HG02759 (cell line): ENCODE measurements around the gene DCLK1.

ENCODE experiments used
- ATAC-seq: cut with Tn5 transposase; IDR thresholded peaks from one replicate; pipeline ENCODE4 v1.9.1; 2021; ENCODE audit warnings: mild to moderate bottlenecking, moderate library complexity; ENCODE audit not compliant: unreplicated experiment

Gene DCLK1

GRCh38 chr13:35956074-35956473, 175.1 kb downstream of the DCLK1 start:
- no peak for ATAC-seq

GRCh38 chr13:35954207-35954560, 177.0 kb downstream of the DCLK1 start:
- ATAC-seq = no peak

DNA sequence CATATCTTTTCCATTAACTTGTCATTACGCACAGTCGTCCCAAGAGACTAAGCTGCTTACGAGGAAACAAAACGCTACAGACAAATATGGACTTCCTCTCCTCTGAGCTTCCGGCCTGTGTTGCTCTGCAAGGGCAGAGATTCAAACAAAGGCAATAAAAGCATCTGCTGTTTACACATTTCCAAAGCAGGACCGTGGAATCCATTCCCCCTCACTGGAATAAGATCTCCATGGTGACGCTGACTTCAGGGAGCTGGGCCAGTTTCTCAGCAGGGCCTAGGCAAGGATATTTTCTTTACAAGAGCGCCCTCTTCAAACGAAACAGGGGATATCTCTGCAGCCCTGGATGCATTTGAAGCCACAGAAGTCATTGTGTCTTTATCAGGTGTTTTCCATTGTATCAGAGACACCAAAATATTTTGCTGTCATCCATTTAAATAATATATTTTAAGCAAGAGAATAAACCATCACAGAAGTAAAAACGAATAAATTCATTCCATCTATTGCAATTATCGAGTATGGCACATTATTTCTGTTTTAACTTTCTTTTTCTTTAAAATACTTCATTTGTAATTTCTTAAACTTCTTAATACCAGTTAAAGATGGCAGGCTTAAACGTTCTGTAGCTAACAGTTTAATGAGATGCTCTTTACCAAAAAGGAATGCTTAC, 177.5 kb downstream of the DCLK1 start:
- peak; percentile 82 for ATAC-seq

GRCh38 chr13:35947315-35947714, 183.9 kb downstream of the DCLK1 start:
- ATAC-seq = no peak

DNA sequence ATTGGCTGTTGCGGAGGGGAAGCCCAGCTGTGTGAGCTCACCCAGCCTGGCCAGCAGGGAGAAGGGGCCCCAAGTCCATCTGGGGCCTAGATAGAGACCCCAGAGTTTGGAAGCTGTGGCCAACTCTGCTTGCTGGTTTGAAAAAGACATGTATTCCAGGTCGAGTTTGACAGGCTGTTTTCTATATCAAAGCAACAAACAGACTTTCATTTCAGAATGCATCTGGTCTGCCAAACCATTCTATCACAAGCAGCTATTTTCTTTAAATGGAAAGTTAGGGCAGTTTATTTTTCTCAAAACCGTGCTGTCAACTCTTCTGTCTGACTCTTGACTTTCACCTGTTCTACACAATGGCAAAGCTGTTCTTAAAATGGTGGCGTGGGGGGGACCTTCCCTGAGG, 185.8 kb downstream of the DCLK1 start:
- ATAC-seq = no peak

- ATAC-seq = no peak
Observed at GRCh38 chr13:35941374-35941773, 189.8 kb downstream of the DCLK1 start.

DNA sequence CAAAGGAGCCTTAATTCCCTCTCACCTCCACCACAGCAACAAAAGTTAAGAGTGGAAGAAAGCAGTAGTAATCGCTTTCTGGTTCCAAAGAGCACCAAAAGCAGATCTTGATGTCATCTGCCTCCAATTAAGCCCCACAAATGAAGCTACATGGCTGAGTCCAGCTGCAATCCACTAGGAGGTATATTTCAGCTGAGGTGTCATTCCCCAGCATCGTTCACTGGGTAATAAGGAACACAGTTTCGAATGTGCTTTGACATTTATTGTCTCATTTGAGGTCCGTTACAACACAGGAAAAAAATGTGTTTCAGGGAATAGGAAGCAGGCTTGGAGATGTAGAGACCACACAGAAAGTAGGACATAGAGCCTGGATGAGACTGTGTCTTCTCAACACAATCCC, 190.4 kb downstream of the DCLK1 start:
- no peak for ATAC-seq

DNA sequence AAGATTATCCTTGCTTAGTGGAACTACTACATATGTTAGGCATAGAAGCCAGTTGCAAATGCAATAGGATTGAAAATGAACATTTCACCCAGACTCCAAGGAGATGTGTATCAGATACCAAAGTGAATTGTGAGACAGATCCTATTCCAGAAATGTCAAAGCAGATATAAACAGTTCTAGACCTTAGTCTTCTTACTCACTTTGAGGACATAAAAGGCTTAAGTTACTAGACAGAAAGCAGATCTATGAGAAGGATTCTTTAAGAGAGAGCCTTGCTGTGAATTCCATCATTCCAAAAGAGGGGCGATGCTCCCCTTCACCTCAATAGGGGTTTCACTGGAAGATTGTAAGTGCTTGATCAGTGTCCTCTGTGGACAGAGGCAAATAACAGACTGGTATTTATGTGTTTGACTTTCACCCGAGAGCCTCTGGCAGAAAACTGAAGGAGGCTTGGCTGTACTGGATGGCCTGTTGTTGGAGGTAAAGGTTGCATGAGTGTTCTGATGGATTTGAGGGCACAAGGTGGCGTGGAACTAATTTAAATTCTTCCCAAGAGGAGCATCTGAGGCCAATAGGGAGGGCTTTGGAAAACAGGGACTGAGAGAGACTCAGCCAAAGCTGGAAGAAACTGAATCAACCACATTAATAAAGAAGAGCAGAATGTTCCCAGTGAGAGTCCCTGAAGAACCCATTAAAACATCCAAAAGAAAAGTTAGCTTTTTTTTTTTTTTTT, 194.8 kb downstream of the DCLK1 start:
- ATAC-seq = no peak

GRCh38 chr13:35930665-35931631, 200.2 kb downstream of the DCLK1 start:
- ATAC-seq = peak; percentile 86

DNA sequence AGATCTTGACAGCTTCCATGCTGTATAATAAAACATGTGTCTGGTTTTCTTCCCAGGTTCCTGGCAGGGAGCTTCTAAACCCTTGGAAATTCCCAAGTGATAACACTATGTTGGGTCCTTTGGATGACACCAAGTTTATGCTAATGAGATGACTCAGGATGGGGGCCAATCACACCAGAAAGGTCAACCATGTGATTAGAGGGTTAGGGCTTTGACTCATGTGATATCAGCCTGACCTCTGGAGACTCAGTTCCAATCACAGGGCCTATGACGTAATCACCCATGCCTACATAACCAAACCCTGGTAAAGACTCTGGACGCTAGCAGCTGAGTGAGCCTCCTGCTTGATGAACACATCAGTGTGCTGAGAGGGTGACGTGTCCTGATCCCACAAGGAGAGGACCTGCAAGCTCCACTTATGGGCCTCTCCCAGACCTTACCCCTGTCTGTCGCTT, 203.6 kb downstream of the DCLK1 start:
- ATAC-seq = no peak

GRCh38 chr13:35926859-35927530, 204.2 kb downstream of the DCLK1 start:
- ATAC-seq = no peak

DNA sequence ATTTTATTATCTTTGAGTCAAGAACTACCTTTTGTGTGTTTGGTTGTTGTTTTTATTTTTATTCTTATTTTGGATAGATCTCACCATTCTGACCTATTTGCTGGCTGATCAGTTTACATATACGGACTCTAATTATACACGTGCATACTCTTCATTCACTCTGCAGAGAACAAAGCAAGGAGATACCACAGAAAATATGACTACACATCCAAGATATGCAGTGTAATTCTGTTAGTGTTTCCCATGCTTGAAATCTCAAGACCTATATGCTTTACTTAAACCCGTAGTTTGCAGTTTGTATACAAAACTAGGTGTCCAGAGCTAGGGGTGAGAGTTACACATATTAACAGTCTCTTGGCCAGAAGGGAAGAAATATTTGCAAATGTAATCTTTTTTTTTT, 205.5 kb downstream of the DCLK1 start:
- no peak for ATAC-seq

DNA sequence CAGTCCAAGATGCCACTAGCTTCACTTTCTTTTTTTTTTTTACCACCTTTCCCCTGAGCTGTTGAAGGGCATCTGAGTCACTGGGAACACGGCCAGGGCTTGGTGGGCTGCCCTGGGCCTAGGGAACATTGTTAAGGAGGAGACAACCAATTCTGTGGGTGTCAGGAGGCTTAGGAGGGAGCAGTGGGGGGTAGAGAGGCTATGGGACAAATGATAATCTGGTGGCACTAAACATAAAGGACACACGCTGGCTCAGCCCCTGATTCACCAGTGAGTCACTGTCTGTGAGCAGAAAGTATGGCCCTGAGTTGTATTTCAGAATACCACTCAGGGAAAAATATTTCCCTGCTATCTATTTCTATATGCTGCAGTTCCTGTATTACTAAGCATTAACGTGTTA, 207.8 kb downstream of the DCLK1 start:
- ATAC-seq = no peak

GRCh38 chr13:35920816-35921215, 210.4 kb downstream of the DCLK1 start:
- ATAC-seq = no peak

DNA sequence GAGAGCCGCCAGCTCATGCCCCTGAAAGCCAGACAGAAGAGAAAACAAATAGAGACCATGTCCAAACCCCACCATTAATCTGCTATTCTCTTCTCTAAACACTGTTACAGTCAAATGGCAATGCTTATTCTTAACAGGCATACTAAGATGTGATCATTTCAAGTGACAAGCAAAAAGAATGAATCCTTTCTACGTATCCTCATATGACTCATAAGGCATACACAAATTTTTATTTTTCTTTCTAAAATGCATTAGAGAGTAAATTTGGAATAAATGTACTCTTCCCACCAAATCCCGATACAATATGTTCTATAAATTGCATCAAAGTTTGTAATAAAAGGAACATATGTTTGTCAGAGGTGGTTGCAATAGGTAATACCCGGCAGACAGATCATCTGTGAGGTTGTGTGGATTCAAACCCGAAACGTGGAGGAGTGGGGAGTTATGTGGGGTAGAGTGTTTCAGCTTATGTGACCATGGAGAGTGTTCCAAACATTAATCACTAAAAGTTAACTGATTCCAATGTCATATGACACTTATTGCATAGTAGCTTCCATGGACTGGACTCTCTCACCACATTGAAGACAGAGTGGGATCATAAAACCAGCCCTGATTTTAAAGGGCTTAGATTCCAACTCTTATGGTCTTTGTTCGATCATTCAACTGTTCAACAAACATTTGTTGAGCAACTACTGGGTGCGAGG, 213.1 kb downstream of the DCLK1 start:
- ATAC-seq = peak; percentile 9

DNA sequence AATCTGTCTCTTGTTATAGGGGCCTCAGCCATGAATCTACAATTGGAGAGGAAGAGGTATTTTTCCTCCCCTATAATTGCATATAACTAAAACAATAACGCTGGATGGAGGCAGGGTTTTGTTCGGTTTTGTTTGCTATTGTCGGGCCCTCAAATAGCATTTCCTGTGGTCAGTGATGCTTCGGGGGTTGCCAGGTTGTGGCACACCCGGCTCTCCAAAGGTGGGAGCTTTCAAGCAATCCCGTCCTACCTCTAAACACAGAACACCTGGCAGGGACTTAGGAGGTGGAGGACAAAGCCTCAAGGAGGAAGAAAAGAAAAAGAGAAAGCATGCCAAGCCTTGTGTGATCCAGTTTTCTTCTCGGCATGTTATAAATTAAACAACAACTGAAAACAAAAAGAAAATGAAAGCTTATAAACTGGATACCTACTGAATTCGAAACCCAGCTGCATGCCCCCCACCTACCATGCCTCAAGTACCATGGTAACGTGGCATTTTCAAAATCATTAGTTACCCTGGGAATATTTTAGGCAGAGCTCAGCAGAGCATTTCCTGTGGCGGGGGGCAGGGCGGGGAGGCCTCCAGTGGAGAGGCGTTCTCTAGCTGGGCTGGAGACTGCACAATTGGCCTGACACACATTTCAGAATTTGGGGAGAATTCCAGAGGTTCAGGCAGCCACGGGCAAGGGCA, 213.8 kb downstream of the DCLK1 start:
- peak; percentile 64 for ATAC-seq

DNA sequence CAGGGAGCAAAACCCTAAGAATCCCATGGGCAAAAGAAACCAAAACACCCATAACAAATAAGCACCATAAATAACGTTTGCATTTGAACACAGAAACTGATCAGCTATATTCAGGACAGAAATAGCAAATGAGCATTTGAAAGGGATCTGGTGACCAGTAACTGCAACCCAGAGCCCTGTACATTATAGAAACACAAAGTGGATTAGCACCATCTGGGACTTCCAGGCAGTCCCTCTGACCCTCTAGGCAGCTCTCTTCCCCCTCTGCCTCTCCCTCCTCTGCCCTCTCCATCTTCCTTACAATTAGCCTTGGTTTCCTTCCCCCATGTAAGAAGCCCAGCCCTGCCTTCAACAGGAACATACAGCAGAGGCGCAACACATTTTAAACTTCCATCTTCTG, 215.0 kb downstream of the DCLK1 start:
- ATAC-seq = no peak

- ATAC-seq = no peak
Observed at GRCh38 chr13:35914662-35915061, 216.5 kb downstream of the DCLK1 start.

DNA sequence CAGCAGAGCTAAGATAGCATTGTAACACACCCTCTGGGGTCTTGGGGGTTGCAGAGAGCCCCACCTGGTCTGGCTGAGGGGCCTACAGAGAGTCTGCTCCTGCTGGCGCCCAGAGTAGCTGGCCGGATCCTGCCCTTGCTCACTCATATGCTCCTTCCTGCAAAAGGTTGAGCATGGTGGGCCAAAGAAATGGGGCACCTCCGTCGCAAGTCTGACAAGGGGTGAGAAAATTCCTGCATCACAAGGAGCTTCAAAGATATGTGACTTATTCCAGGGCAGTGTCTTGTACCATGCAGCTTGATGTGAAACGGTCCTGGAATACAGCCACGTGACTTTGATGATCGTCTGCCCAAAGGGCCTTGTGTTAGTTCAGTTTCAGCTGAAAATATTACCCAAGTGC, 218.3 kb downstream of the DCLK1 start:
- ATAC-seq = no peak
